SH-SY5Y (cell line): ENCODE data around the gene TMEM81.

Experiments
- GATA2 ChIP-seq: IDR thresholded peaks from 2 replicates; pipeline ENCODE4 v1.6.1; 2011; ENCODE audit warnings: mild to moderate bottlenecking, low read depth, low read length
- GATA3 ChIP-seq: IDR thresholded peaks from 2 replicates; pipeline ENCODE4 v1.6.1; 2011; ENCODE audit warnings: low read depth, mild to moderate bottlenecking, low read length, moderate library complexity

GRCh38 chr1:205061665-205062069, 22.6 kb downstream of the TMEM81 start:
- no peak for TF ChIP-seq GATA2
- no peak for TF ChIP-seq GATA3
